ENCODE data around the gene GNAQ. TPM values are rescaled to one million over a fixed set of nuclear protein-coding genes. Genes with fewer than 3 reads are reported as not detected.

The GNAQ gene
- total and polyA plus RNA-seq, 2 experiments from 2014 or later: 21.1 to 43.1 TPM

GRCh38 chr9:77999231-77999631 lies 32.4 kb downstream of the GNAQ start:
- no peak overlapping the region for H2AFZ ChIP-seq
- peaks cover 3% of the 10 kb centered on the region for H3K27me3 Mint-ChIP-seq (ENCODE audit: insufficient read depth, low read depth, poor library complexity)
- no peak overlapping the region for H3K4me3 ChIP-seq
- no peaks in the 10 kb centered on the region for H3K9me2 ChIP-seq (ENCODE audit: insufficient read depth)
- H3K27me3 ChIP-seq (ENCODE audit: insufficient read depth): no peaks in the 10 kb centered on the region
- no peak overlapping the region for H3K4me3 Mint-ChIP-seq
- no peaks in the 10 kb centered on the region for H3K9me3 Mint-ChIP-seq
- H3K79me2 ChIP-seq (replicated peaks; ENCODE audit: insufficient read depth): peaks cover 99% of the 10 kb centered on the region
- H3K4me2 ChIP-seq: no peak overlapping the region
- no peaks in the 10 kb centered on the region for H3K36me3 Mint-ChIP-seq (ENCODE audit: low read depth)
- no peak overlapping the region for H3K27ac ChIP-seq (ENCODE audit: low read depth)
- TF ChIP-seq ZNF462 (CRISPR knock-in tag; IDR thresholded peaks at IDR 0.05): no peak
- TF ChIP-seq JUNB (IDR thresholded peaks at IDR 0.05; ENCODE audit: unreplicated experiment): no peak
- no peak for TF ChIP-seq POLR2AphosphoS5 (IDR thresholded peaks at IDR 0.05; ENCODE audit: low read depth)
- H4K20me1 ChIP-seq (replicated peaks; ENCODE audit: insufficient read depth): peaks cover 15% of the 10 kb centered on the region; the same call in 1 of the 2 replicates
- H3K36me3 ChIP-seq (ENCODE audit: insufficient read depth): no peaks in the 10 kb centered on the region
- peaks cover 29% of the 10 kb centered on the region for H3K4me1 Mint-ChIP-seq
- no peak overlapping the region for H3K27ac Mint-ChIP-seq
- DNase-seq (ENCODE audit: low spot score): no peak
- H3K4me1 ChIP-seq (ENCODE audit: insufficient read depth): peaks cover 9% of the 10 kb centered on the region
- ATAC-seq: no peak
- no peaks in the 10 kb centered on the region for H3F3A ChIP-seq (replicated peaks; ENCODE audit: low read depth)

- Mint-ChIP-seq H3K4me3 (no peak overlapping the region), H3K36me3 (ENCODE audit: low read depth) (peaks cover 2% of the 10 kb centered on the region; the same call in 1 of the 3 replicates), H3K4me1 (peaks cover 29% of the 10 kb centered on the region), H3K27me3 (ENCODE audit: insufficient read depth, low read depth, poor library complexity) (peaks cover 3% of the 10 kb centered on the region), H3K9me3 (no peaks in the 10 kb centered on the region), H3K27ac (0 out of 2 replicates have a peak overlapping the region, but pooled peaks have one; percentile 9)
- Histone ChIP-seq H3K27ac (ENCODE audit: low read depth) (no peak overlapping the region), H3K36me3 (ENCODE audit: insufficient read depth) (no peaks in the 10 kb centered on the region), H3K4me3 (no peak overlapping the region), H3K4me1 (ENCODE audit: insufficient read depth) (peaks cover 9% of the 10 kb centered on the region), H3K4me2 (no peak overlapping the region), H3F3A (replicated peaks; ENCODE audit: low read depth) (no peaks in the 10 kb centered on the region), H3K9me2 (ENCODE audit: insufficient read depth) (no peaks in the 10 kb centered on the region), H2AFZ (no peak overlapping the region), H3K79me2 (replicated peaks; ENCODE audit: insufficient read depth) (peaks cover 100% of the 10 kb centered on the region), H3K27me3 (ENCODE audit: insufficient read depth) (no peaks in the 10 kb centered on the region), H4K20me1 (replicated peaks; ENCODE audit: insufficient read depth) (peaks cover 15% of the 10 kb centered on the region; the same call in 1 of the 2 replicates)
- ATAC-seq: no peak
- DNase-seq (ENCODE audit: low spot score): no peak
- TF ChIP-seq ETS1 (IDR thresholded peaks at IDR 0.05): no peak
- TF ChIP-seq STAT1 (IDR thresholded peaks at IDR 0.05; ENCODE audit: unreplicated experiment): no peak
- no peak for TF ChIP-seq CREB1 (CRISPR knock-in tag; IDR thresholded peaks at IDR 0.05; ENCODE audit: low read depth)
These were observed 33.9 kb downstream of the GNAQ start for GRCh38 chr9:77997611-77998284.
